Measurements from ENCODE around the gene ZBTB17.
"Not testable (repeated sequence)": the region's sequence is repeated elsewhere in the genome, so short reads cannot be mapped to it uniquely, and the experiment has no call there.

The ZBTB17 gene

DNA sequence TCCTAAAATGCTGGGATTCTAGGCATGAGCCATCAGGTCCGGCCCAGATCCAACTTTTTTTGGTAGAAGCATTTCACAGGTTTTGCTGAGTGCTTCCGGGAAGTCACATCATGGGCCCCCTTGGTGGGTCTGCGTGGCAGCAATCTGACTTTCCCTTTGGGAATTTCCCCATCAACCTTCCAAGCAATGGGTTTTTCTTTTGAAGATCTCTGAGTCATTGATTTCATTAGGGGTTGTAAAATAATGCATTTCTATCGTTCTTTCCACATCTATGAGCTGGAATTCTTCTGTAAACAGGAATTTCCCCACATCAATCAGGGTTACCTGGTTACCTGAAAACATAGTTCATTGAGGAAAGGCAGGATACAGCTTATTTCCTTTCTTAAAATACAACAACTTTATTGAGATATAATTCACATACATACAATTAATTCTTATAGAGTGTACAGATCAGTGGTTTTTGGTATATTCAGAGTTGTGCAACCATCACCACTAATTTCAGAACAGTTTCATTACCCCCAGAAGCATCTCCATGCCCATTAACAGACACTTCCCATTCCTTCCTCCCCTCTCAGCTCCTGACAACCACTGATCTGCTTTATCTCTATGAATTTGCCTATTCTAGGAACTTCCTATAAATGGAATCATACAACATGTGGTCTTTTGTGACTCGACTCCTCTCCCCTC lies 9.9 kb upstream of the ZBTB17 start:
- no peak for DNase-seq

DNA sequence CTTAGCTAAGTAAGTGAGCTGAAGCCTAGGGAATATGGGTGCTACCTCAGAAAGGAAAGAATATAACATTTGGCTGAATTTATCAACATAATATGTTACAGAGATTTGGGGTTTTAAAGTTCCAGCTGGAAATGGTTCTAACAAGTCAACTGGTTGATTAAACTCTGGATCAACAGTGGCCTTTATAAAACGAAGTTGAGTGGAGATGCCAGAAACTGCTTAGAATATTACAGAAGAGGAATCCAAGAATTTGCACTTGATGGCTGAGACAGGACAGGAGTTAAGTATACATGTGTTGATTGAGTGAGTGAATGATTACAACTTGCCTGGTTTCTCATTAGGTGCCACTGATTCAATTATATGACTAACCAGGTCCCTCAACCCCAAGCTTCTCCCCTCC lies 7.4 kb upstream of the ZBTB17 start:
- no peak for DNase-seq

DNA sequence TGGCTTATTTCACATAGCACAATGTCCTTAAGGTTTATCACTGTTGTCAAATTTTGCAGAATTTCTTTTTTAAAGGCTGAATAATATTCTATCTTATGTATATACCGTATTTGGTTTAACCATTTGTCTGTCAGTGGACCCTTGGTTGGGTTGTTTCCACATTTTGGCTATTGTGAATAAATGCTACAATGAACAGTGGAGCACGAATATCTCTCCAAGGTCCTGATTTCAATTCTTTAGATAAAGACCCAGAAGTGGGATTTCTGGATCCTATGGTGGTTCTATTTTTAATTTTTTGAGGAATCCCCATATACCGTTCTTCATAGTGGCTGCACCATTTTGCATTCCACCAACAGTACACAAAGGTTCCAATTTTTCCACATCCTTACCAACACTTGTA lies 5.8 kb upstream of the ZBTB17 start:
- no peak for DNase-seq

DNA sequence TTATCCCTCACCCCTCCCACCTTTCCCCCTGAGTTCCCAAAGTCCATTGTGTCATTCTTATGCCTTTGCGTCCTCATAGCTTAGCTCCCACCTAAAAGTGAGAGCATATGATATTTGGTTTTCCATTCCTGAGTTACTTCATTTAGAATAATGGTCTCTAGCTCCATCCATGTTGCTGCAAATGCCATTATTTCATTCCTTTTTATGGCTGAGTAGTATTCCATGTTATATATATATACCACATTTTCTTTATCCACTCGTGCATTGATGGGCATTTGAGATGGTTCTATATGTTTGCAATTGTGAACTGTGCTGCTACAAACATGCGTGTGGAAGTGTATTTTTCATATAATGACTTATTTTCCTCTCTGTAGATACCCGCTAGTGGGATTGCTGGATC lies 2.0 kb upstream of the ZBTB17 start:
- not testable (repeated sequence) for DNase-seq

DNA sequence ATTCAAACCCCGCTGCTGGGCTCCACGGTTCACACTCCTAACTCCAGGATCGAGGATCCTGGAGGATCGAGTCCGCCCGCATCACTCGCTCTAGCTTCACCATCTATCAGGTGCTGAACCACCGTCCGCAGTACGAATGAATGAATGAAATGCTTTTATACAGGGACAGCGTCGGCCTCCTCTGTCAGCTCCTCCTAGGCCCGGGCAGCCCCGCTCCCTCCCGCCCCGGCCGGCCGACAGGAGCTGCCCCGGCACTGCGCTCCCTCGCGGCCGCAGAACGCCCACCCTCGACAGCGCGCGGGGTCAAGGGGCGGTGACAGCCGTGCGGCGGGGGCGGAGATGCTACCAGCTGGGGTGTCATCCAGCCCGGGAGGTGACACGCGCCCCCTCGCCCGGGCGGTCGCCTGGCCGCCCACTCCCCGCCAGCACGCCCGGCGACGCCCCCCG lies 520 bp downstream of the ZBTB17 start:
- DNase-seq: peak; percentile 41

DNA sequence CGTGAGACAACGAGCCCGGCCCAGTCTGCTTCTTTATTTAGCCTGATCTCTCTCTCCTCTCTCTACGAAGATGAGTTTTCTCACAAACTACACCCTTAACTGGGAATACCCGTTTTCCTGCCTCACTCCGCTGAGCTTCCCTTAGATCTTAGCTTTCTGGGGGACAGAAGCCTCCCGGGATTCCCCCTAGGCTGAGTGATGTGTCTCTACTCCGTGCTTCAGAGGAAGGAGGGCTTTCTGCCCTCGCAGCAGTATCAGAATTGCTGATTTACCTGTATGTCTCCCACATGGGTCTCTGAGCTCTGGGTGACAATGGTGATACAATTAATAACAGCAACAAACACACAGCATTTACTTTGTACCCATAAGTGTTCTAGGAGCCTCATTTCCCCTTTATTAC lies 1.0 kb downstream of the ZBTB17 start:
- no peak for DNase-seq

DNA sequence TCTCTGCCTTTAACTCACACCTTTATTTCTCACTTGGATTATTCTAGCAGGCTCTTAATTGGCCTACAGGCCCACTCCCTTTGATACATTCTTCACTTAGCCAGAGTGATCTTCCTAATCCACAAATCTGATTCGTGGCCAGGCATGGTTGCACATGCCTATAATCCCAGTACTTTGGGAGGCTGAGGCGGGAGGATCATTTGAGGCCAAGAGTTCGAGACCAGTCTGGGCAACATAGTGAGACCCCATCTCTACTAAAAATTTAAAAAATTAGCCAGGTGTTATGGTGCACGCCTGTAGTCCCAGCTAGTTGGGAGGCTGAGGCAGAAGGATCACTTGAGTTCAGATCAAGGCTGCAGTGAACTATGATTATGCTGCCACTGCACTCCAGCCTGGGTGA lies 2.1 kb downstream of the ZBTB17 start:
- DNase-seq: no peak

DNA sequence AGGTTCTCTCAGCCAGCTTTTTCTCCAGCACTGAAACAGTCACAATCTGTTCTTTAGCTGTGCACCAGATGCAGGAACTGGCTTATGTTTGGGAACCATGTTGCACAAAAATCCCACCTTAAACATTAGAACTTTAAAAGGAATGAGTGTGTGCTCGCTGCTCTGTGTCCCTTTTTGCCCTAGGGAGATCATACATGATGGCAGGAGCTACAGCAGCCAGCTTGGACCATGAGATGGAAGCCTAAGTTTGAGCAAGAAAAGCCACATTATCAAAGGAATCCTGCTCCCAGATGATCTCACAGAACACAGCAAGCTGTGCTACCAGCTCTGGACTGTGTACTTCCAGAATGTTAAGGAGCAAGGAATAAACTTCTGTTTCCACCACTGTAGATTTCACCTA lies 3.5 kb downstream of the ZBTB17 start:
- no peak for DNase-seq

DNA sequence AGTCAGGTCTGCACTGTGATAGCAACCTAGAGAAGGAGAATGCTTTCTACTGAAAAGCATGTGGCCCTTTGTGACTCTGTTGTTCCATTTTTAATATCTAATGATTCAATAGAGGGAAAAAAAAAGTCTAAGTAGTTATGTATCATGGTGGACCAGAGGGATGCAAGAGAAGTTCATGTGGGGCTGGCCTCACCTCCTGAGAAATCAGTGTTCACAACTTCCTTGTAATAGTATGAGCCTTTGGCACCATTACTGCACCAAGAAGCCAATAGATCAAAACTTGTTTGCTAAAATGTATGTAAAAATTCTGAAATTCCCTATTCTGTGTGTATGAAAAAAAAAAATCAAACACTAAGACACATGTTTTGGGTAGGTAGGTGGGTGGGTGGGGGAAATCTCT lies 5.0 kb downstream of the ZBTB17 start:
- no peak for DNase-seq

DNA sequence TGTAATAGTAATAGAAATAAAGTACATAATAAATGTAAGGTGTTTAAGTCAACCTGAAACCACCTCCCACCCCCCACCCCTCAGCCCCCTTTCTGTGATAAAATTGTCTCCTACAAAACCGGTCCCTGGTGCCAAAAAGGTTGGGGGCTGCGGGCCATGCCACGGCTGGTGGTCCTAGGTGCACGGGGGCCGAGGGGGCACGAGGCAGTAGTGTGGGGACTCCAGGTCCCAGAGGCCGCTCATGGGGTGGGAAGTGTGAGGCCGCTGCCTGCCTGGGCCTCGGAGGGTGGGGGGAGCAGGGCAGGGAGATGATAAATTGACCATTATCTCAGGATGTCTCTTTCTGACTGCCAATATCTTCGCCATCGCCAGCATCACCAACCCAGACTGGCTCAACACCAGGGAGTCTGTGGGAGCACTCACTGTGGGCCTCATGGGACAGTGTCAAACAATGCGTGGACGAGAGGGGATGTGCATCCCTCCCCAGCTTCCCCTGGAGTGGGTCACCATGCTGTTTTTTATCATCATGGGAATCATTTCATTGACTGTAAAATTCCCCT lies 6.5 kb downstream of the ZBTB17 start:
- DNase-seq: no peak

DNA sequence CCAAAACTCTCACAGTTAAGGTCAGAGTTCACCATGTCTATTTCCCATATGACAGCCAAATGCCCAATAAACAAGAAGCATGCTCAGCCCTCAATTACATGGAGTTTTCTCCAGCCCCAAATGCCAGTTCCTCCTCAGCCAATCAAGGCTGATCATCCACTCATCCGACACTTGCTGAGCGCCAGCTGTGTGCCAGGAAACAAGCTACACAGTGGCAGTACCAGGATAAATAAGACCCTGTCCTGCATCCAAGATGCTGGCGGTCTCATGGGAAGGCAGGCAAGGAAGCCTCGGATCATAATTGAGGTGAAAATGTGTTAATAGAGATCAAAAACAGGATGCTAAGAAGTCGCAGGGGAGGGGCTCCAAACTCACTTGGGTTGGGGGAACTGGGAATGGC lies 7.7 kb downstream of the ZBTB17 start:
- no peak for DNase-seq

DNA sequence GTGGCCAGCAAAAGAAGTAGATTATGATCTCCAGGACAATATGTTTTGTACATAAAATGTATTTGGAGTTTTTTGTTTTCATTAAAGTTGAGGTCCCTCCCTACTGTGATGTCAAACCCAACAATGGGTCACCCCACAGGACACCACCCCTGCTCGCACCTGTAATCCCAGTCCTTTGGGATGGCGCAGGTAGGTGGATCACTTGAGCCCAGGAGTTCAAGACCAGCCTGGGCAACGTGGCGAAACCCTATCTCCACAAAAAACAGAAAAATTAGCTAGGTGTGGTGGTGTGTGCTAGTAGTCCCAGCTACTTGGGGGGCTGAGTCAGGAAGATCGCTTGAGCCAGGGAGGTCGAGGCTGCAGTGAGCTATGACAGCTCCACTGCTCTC lies 9.0 kb downstream of the ZBTB17 start:
- DNase-seq: no peak

DNA sequence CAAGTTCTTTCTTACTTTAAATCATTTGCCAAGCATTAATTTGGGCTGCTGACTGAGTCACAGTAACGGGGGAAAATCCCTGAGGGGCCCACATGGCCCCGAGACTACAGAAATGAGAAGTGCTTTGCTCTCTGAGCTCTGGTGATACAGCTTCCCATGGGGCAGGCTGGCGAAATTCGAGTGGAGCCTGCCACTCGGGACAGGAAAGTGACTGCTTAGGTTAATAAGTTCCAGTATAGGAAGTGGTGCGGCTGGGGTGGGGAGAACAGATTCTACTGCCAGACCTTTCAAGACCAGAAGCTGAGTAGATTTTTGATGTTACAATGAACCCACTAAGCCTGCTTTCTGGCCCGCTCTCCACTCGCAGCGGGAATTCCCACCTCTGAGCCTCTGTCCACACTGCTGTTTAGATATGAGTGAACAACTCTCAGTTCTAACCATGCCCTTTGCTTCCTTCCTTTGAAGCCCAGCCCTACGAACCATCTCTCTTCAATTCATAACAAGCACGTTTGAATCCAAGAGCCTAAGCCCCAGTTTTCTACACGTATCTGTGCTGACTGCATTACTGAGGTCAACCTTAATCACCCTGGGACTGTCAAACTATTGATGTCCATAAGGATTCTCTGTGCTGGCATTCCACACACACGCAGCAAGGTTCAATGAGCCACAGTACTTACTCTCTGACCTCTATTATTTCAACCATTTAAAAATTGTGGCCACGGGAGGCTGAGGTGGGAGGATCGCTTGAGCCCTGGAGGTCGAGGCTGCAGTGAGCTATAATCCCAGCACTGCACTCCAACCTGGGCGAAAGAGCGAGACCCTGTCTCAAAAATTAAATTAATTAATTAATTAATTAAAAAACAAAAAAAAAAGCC lies 9.6 kb downstream of the ZBTB17 start:
- DNase-seq: no peak

DNA sequence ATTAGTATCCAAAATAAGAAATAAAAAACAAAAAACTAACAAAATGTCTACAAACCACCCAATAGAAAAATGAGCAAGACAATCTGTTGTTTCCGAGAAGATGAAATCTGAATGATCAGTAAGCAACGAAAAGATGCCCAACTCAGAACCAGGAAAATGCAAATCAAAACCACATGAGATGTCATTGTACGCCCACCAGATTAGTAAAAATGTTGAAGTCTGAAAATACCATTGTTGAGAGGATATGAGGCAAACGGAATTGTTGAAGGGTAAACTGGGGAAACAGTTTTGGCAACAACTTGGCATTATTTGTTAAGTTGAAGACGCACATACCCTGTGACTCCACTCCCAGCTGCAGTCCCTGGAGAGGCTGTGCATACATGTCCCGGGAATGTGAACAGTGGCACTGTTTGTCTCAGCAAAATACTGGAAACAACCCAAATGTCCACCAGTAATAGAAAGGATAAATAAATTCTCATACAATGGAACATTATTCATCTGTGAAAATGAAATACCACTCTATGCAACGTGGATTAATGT lies 10.6 kb downstream of the ZBTB17 start:
- DNase-seq: no peak

DNA sequence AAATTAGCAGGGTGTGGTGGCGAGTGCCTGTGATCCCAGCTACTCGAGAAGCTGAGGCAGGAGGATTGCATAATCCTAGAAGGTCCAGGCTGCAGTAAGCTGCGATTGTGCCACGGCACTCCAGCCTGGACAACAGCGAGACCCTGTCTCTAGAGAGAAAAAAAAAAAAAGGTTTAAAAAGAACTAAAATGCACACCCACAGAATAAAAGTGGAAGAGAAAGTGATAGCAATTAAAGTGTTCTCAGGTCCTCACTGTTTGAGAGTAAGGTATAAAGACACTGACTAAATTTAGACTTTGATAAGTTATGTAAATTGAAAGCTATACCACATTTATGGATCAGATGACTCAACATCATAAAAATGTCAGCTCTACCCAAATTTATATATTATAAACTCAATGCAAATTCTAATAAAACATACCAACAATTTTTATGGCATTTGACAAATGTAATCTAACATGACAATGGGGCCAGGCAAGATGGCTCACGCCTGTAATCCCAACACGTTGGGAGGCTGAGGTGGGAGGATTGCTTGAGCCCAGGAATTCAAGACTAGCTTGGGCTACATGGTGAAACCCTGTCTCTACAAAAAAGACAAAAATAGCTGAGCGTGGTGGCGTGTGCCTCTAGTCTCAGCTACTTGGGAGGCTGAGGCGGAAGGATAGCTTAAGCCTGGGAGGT lies 11.8 kb downstream of the ZBTB17 start:
- no peak for DNase-seq

DNA sequence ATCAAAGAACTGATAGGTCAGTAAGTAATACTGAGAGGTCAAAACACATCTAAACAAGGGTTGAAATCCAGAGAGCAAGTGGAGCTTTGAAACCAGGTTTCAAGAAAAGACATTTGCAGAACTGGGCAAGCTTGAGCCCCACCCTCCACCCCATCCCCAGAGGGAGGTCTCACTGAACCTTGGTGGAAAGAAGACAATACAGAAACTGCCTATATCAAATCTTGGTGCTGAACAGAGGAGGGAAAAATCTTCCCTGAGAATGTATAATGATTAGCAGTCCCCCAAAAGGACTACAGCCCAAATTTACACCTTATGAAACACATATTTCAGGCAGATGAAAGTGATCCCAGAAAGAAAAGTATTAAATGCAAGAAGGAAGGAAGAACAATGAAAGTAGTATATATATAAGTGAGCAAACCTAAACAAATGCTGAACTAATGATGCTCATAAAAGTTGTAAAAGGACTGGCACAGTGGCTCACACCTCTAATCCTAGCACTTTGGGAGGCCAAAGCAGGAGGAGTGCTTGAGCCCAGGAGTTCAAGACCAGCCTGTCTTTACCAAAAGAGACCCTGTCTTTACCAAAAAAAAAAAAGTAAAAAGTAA lies 12.4 kb downstream of the ZBTB17 start:
- no peak for DNase-seq

DNA sequence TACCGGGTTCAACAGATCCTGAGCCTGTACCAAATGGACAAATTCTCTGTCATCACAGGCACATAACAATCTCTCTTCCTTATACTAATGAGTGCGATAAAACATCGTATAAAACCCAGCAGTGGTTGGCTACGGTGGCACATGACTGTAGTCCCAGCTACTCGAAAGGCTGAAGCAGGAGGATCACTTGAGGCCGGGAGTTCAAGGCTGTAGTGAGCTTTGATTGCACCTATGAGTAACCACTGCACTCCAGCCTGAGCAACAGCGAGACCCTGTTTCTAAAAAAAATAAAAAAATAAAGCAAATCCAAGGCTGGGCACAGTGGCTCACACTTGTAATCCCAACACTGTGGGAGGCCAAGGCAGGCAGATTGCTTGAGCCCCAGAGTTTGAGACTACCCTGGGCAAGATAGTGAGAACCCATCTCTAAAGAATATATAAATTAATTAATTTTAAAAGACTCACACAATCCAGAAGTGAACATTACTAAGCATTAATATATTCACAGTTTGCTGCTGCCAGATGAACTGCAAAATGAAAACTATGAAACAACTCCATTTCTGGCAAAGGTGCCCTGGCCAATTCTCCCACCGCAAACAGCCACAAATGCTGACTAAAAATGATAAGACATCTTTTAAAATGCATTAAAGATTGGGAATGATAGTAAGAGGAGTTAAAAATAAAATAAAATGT lies 13.1 kb downstream of the ZBTB17 start:
- no peak for DNase-seq

DNA sequence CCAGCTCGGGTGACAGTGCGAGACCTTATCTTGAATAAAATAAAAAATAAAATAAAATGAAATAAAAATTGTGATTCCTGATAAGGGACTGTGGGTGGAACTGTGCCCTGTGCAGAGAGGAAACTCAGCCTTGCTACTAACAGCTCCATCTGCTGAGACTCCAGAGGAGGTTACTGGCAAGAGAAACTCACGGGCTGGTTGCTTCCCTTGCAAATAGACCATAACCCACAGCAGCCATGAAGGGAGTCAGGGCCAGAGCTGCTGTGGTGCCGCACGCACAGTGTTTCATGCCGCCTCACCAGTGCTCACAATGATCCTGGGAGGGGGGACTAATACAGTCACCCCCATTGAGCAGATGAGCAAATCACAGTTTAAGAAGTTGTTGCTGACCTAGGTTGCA lies 13.7 kb downstream of the ZBTB17 start:
- DNase-seq: no peak

DNA sequence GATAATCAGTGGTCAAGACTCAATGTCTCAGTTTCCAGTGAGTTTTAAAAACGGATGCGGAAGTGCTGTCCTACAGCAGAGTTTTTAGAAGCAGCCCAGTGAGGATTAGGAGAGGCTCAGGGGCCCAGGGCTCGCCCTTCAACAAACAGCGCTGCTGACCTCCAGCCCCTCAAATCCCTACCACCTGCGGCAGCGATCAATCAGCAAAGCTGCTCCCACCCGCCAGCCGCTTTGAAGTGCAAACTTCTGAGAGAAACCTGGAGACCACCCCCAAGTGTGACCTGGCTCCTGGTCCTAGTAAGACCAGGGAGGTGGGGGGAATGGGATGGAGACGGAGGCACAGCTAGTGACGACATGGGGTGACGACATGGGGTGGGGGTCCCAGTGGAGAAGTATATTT lies 14.4 kb downstream of the ZBTB17 start:
- DNase-seq: no peak

DNA sequence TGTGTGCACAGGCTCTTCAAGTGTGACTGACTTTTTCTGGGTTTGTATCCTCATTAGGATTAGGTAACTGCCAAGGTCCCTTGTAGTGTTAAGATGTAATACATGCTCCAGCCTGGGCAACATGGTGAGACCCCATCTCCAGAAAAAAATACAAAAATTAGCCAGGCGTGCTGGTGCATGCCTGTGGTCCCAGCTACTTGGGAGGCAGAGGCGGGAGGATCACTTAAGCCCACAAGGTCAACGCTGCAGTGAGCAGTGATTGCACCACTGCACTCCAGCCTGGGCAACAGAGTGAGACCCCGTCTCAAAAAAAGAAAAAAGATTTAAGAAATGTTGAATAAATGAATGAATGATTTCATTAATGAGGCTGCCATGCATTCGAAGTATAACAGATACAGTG lies 15.1 kb downstream of the ZBTB17 start:
- DNase-seq: no peak

DNA sequence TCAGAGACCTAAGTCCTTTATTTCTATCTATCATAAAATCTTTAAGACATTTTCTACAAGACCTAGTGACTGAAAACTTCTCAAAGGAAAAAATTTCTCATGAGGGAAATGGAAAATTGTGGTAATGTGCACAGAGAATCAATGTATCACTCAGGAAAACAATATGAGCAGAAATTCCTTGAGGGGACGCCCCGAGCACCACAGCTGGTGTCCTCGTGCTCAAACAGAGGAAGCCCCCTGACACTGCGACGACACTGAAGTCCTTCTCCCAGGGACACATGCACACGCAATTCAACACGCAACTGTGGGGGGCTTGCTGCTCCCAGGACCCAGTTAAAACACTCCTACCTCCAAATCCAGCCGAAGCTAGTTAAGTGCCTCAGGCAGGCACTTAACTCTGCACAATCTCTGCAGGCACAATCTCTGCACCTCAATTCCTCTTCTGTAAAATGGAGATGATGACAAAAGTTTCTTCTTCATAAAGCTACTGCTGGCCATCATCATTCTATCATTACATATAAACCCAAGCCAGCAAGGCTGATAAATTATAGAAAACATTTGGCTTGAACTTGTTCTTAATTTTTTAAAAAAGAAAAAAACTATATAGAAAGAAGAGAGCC lies 16.0 kb downstream of the ZBTB17 start:
- no peak for DNase-seq

DNA sequence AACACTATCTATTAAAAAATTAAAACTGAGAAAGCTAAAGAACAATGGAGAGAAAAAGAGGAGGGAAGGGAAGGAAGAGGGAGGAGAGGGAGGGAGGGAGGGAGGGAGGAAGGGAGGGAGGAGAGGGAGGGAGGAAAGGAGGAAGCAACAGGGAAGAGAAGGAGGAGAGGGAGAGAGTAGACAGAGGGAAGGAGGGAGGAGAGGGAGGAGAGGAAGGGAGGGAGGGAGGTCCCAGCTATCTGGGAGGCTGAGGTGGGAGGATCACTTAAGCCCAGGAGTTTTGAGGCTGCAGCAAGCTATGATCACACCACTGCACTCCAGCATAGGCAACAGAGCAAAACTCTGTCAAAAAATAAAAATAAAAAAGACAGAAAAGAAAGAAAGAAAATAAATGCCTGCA lies 16.5 kb downstream of the ZBTB17 start:
- DNase-seq: no peak
